NB4 (cell line): ENCODE results near the gene LRFN2.

Source experiments
- CTCF ChIP-seq: IDR thresholded peaks from one replicate; pipeline ENCODE4 v1.5.1; 2012; ENCODE audit warnings: low read depth, low read length
- MAX ChIP-seq: IDR thresholded peaks from 2 replicates; pipeline ENCODE4 v1.6.1; 2011; ENCODE audit warnings: low read depth, low read length
- MYC ChIP-seq: IDR thresholded peaks from 2 replicates; pipeline ENCODE4 v1.6.1; 2011; ENCODE audit warnings: low read depth, low read length
- POLR2A ChIP-seq: IDR thresholded peaks from 2 replicates; pipeline ENCODE4 v1.6.1; 2011; ENCODE audit warnings: mild to moderate bottlenecking; ENCODE audit not compliant: insufficient read length; ENCODE audit errors: extremely low read depth

GRCh38 chr6:40438246-40438887 is 148.8 kb downstream of the LRFN2 start:
- TF ChIP-seq POLR2A (no peak), CTCF (no peak), MAX (no peak), MYC (no peak)
